Activated T-cell treated with anti-CD3 and anti-CD28 coated beads, Interleukin-2, amount 50 U/mL, for 72 hours (primary cell): Measurements from ENCODE around the gene FAM210A. TPM values are rescaled to one million over a fixed set of nuclear protein-coding genes. Genes with fewer than 3 reads are reported as not detected.

Source experiments
- ATAC-seq, 2 donors: fragments of 150-1000 bp; cut with Tn5 transposase; replicated peaks in 1 of 2; 2 replicates each; pipeline ENCODE4 v1.10.0; 2021; ENCODE audit warnings: moderate library complexity in 2 of 2, mild to moderate bottlenecking in 1 of 2
- DNase-seq, 2 donors: peaks; one replicate each; pipeline ENCODE4 v3.0.0; 2021 to 2022; ENCODE audit warnings: mixed read lengths in 1 of 2
- H3K27ac Mint-ChIP-seq: one replicate; pipeline ENCODE4 v1.8.0; 2022; ENCODE audit warnings: mild to moderate bottlenecking, moderate library complexity, mixed read lengths
- H3K27me3 Mint-ChIP-seq: one replicate; pipeline ENCODE4 v1.8.0; 2022; ENCODE audit warnings: low read depth, mixed read lengths
- H3K36me3 Mint-ChIP-seq, 2 donors: one replicate each; pipeline ENCODE4 v1.8.0; 2022; ENCODE audit warnings: mixed read lengths in 2 of 2, mild to moderate bottlenecking in 1 of 2; ENCODE audit not compliant: insufficient read depth in 2 of 2
- H3K4me1 Mint-ChIP-seq: one replicate; pipeline ENCODE4 v1.8.0; 2022; ENCODE audit warnings: low read depth, mixed read lengths
- H3K4me3 Mint-ChIP-seq, 2 donors: one replicate each; pipeline ENCODE4 v1.8.0; 2022; ENCODE audit warnings: mild to moderate bottlenecking in 2 of 2, mixed read lengths in 2 of 2, moderate library complexity in 2 of 2
- H3K9me3 Mint-ChIP-seq, 2 donors: one replicate each; pipeline ENCODE4 v1.8.0; 2022; ENCODE audit warnings: mixed read lengths in 2 of 2
- total RNA-seq, 2 donors: library from RNA; stranded (reverse); gene quantifications; one replicate each; pipeline ENCODE4 v1.2.3, GENCODE V29; 2022

FAM210A gene
- total RNA-seq, 2 donors from 2014 or later = 20.3 to 20.5 TPM

DNA sequence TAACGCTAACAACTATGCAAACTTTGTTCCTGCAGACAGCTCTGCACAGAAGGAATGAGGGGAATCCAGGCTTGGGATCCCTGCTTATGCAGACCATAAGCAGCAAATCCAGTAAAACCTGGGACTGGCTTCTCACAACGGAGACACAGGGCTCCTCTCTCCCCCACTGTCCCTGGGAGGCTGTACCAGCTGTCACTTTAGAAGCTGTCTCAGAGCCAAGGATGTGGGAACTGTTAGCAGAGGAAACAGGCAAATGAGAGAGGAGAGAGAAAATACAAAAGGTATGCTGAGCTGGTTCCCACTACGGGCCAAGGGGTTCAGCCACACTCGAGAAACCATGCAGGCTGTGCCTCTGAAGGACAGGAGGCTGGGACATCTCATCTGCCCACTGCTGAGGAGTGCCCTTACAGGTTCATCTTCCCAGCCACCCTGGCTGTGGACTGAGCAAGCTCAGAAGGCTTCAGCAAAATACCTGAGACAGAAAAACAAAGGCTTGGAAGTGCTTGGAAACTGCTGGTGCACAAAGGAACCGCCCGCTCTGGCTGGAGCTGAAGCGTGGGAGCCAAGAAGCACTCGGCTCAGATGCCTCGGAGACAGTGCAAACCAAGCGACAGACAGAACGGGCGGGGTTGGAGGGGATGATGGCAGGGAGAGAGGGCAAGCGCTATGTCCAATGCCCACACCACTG, 72.5 kb downstream of the FAM210A start:
- DNase-seq = no peak
- Mint-ChIP-seq H3K4me1 (no peaks in the 10 kb centered on the region), H3K27me3 (no peaks in the 10 kb centered on the region), H3K27ac (no peak overlapping the region), H3K4me3 (no peak overlapping the region), H3K9me3 (no peaks in the 10 kb centered on the region), H3K36me3 (no peaks in the 10 kb centered on the region)
- ATAC-seq = no peak

DNA sequence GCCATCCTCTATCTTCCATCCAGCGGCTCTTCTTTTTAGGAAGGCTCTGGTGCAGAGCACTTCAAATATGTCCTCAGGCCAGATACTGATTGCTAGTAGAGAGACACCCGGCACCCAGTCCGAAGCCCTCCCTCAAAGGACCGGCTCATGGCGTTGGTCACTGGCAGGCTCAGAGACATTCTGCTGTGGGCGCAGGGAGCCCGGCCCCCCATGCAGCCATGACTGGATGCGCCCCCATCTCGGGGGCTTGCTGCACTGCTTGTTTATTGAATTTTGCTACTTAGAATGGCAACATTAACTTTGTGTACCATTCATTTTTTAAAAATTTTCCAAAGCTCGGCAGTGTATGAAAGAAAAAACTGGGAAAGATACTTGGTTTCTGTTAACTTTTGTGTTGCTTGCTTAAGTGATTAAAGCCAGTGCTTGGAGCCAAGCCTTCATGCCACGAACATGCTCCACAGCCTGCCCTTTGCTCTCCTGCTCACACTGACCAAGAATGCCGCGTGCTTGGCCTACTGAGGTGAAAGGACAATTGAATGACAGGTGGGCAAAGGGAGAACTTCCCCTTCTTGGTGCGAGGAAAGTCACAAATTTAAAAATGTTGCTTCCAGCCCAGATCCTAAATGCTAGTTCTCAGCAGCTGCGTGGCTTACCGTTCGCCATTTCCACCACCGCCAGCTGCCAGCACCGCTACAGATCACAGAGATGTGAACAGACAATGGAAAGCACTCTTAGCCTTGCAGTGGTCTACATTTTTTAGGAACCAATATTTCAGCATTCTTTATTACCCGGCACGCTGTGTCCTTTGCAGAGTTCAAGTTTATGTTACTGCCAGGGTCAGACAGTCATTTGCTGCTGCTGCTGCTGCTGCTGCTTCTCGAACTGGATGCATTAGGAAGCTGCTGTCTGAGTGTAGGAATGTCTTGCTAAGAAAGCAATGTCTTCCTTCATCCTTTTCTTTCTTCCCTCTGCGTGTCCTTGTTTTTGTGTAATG, 76.7 kb downstream of the FAM210A start:
- H3K9me3 Mint-ChIP-seq = no peaks in the 10 kb centered on the region
- no peaks in the 10 kb centered on the region for H3K4me1 Mint-ChIP-seq
- H3K36me3 Mint-ChIP-seq = no peaks in the 10 kb centered on the region
- H3K27ac Mint-ChIP-seq = no peak overlapping the region
- no peak for DNase-seq
- no peaks in the 10 kb centered on the region for H3K27me3 Mint-ChIP-seq
- no peak for ATAC-seq
- H3K4me3 Mint-ChIP-seq = no peak overlapping the region

DNA sequence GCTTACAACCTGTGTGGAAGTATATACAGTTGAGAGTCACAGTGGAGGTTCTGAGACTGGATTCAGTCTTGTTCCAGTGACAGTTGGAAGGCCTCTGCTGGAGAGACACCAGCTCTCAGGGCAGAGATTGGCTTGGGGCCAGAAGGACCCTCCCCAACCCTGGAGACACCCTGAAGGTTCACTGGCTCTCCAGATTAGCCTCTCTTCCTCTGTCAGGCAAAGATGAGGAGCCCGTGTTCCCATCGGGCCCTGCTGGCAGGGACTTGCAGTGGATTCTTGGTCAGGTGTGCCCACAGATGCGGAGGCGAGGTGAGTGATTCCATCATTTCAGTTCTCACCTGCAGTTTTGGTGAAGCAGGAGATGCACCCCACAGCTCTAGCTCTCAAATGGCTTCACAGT, 78.6 kb downstream of the FAM210A start:
- H3K27ac Mint-ChIP-seq = no peak overlapping the region
- no peaks in the 10 kb centered on the region for H3K9me3 Mint-ChIP-seq
- H3K4me1 Mint-ChIP-seq = no peaks in the 10 kb centered on the region
- no peaks in the 10 kb centered on the region for H3K36me3 Mint-ChIP-seq
- no peaks in the 10 kb centered on the region for H3K27me3 Mint-ChIP-seq
- no peak for ATAC-seq
- no peak overlapping the region for H3K4me3 Mint-ChIP-seq
- no peak for DNase-seq

DNA sequence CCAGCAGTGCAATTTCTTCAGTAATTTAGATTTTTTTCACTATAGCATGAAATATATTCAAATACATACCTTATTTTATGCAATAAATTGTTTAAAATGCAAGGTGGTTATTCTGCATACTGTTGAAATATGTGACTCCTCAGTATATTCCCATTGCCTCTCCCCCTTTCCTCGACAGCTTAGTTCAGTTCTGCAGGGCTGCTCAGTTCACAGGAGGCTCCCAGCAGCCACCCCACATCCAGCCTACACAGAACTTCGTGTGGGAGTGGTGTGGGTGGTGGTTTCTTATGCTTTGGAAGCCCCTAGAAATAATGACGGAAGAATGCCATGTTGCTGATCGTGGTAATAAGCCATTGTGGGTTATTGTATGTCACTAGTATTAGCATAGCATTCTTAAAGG, 79.7 kb downstream of the FAM210A start:
- no peaks in the 10 kb centered on the region for H3K4me1 Mint-ChIP-seq
- ATAC-seq (no peak), DNase-seq (no peak)
- no peak overlapping the region for H3K27ac Mint-ChIP-seq
- no peaks in the 10 kb centered on the region for H3K27me3 Mint-ChIP-seq
- H3K9me3 Mint-ChIP-seq = no peaks in the 10 kb centered on the region
- H3K4me3 Mint-ChIP-seq = no peak overlapping the region
- H3K36me3 Mint-ChIP-seq = no peaks in the 10 kb centered on the region

DNA sequence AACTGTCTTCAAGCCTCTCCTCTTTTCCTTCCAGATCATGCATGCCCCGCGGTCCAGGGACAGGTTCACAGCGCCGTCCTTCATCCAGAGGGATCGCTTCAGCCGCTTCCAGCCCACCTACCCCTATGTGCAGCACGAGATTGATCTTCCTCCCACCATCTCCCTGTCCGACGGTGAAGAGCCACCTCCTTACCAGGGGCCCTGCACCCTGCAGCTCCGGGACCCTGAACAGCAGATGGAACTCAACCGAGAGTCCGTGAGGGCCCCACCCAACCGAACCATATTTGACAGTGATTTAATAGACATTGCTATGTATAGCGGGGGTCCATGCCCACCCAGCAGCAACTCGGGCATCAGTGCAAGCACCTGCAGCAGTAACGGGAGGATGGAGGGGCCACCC, 81.3 kb downstream of the FAM210A start:
- no peak for ATAC-seq
- peaks cover 0 to 2% of the 10 kb centered on the region in 2 donors for H3K9me3 Mint-ChIP-seq
- no peaks in the 10 kb centered on the region for H3K4me1 Mint-ChIP-seq
- no peak overlapping the region for H3K4me3 Mint-ChIP-seq
- DNase-seq = no peak
- no peak overlapping the region for H3K27ac Mint-ChIP-seq
- H3K36me3 Mint-ChIP-seq = peaks cover 1 to 2% of the 10 kb centered on the region in 2 donors
- no peaks in the 10 kb centered on the region for H3K27me3 Mint-ChIP-seq

DNA sequence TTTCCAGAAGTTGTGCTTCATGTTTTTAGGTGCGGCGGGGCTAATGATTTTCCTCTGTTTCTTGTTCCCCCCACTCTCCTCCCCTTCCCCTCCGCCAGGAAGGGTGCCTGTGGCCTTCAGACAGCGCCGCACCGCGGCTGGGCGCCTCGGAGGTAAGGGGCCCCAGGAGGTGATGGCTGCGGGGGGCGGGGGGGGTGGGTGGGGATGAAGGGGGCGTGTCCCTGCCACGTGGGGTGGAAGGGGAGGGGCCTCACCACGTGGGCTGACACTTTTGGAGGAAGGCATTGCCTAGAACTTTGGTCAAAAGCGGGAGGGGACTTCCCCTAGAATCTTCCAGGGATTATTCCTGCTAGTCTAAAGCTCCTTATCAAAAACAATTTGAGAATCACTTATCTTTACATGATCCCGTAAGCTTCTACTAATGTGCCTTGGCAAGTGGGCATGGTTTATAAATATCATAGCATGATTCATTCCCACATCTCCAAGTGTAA, 83.1 kb downstream of the FAM210A start:
- ATAC-seq (no peak), DNase-seq (no peak)
- H3K27me3 Mint-ChIP-seq = no peaks in the 10 kb centered on the region
- H3K27ac Mint-ChIP-seq = no peak overlapping the region
- no peak overlapping the region for H3K4me3 Mint-ChIP-seq
- H3K9me3 Mint-ChIP-seq = peaks cover 0 to 2% of the 10 kb centered on the region in 2 donors
- no peaks in the 10 kb centered on the region for H3K4me1 Mint-ChIP-seq
- peaks cover 1 to 2% of the 10 kb centered on the region in 2 donors for H3K36me3 Mint-ChIP-seq

DNA sequence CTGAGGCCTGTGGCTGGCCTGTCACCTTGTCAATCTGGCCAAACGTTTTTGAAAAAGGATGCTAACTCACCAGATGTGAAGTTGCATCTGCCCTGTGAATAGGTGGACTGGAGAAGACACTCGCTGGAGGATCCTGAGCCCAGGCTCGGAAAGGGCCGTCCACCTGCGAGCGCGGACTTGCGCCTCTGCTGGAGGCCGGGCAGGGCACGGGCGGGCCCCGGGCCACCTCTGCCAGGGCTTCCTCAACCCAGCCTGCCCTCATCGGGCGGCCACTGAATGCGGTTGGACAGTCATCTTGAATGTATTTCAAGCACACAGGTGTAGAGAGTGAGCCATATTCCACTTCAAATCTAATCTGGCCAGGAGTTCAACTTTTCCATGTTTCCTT, 83.9 kb downstream of the FAM210A start:
- Mint-ChIP-seq H3K4me3 (no peak overlapping the region), H3K9me3 (peaks cover 0 to 2% of the 10 kb centered on the region in 2 donors), H3K4me1 (no peaks in the 10 kb centered on the region), H3K27me3 (no peaks in the 10 kb centered on the region), H3K27ac (no peak overlapping the region), H3K36me3 (peaks cover 1 to 2% of the 10 kb centered on the region in 2 donors)
- ATAC-seq = no peak
- no peak for DNase-seq

DNA sequence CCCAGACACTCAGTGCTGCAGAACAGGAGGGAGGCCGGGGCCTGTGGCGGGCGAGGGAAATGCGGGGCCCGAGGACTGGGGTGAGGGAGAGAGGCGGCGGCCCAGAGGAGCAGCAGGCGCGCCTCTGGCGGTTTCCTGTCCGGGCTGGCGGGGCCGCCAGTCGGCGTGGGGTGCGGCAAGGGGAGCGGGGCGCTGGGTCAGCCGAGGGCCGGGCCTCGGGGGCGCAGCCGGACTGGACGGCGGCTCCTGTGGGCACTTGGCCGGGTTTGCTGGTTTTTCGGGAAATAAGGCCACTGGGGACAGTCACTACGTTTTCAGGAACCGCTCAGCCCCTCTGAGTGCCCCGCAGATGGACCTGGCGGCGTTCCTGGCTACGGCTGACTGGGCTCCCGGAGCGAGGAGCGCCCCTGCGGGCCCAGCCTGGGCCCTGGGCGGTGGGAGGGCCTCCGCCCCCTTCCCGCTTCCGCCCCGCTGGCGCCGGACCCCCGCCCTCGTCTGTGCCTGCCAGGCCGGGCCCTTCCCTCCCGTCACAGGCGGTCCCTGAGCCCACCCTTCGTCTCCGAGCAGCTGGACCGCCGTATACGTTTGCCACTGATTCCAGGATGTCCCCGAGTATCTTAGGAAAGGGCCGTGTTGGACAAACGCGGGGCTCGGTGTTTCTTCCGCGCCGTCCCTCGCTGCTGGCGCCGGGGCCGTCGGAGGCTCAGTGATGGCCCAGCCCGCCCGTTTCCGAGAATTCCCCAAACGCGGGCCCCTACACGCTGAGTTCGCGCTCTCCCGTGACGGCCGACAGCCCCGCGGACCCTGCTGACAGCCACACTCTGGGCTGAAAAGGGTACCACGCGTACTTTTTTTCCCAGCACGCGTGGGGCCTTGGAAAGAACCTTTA, 84.6 kb downstream of the FAM210A start:
- DNase-seq (no peak), ATAC-seq (no peak)
- peaks cover 1 to 2% of the 10 kb centered on the region in 2 donors for H3K36me3 Mint-ChIP-seq
- H3K4me3 Mint-ChIP-seq = no peak overlapping the region
- H3K9me3 Mint-ChIP-seq = peaks cover 0 to 2% of the 10 kb centered on the region in 2 donors
- H3K4me1 Mint-ChIP-seq = no peaks in the 10 kb centered on the region
- H3K27me3 Mint-ChIP-seq = no peaks in the 10 kb centered on the region
- H3K27ac Mint-ChIP-seq = no peak overlapping the region

DNA sequence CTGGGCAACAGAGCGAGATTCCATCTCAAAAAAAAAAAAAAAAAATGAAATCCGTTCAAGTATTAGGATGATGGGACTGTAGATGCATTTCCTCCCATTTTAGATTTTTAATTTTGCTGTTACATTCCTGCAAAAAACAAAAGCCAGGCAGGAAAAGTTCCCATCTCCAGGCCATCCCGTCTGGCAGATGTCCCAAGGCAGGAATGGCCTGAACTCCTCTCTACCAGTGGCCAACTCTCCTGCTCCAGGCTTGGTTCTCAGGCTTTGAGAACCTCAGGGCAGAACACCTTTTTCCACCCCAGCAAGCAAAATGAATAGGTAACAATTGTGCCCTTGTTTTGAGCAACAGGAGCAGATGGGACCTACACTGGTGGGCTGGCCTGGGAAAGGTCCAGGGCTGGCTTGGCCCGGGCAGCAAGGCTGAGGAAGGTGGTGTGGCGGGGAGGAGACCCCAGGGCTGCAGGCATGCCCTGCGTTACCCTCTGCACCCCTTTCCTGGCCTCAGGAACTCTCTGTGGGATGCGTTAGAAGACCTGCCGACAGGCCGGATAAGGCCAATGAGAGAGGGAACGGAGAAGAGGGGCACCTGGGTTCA, 86.0 kb downstream of the FAM210A start:
- H3K4me3 Mint-ChIP-seq = no peak overlapping the region
- no peak overlapping the region for H3K27ac Mint-ChIP-seq
- no peaks in the 10 kb centered on the region for H3K27me3 Mint-ChIP-seq
- peaks cover 1 to 2% of the 10 kb centered on the region in 2 donors for H3K36me3 Mint-ChIP-seq
- H3K9me3 Mint-ChIP-seq = peaks cover 0 to 2% of the 10 kb centered on the region in 2 donors
- no peaks in the 10 kb centered on the region for H3K4me1 Mint-ChIP-seq
- DNase-seq (no peak), ATAC-seq (no peak)

DNA sequence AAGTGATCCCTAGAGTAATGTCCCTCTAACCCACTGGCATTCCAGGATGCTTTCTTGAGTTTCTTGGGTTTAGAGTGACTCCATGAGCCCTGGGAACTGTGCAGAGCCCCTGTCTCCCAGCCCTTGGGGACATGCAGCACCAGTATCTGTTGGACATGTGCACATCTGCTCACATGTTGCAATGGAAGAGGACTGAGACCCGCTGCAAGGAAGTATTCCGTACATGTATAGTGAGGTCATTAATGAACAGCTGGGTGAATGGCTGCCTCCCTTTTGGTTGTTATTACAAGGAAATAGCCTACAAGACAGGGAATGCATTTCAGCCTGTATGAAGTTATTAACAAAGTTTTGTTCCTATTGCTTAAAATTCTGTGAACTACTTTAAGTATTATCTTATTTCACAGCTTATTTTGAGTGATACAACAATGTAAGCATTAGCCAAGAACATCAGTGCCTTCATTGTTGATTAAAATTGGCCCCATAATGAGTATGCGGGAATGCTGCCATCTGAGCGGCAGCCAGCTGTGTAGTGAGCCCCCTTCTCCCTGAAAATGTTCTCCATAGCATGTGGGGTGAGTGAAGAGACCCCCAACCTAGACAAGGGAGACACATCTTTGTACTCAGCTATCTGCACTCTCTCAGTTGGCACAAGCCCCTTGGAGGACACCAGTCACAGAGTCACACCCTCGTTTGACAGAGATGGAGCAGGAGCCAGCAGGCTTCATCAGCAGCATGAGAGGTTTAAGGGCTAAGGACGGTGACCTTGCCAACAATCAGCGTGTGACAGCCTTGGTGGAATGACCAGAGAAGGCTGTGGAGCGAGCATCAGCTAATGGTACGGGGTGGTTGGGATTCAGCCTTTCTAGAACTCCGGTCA, 87.4 kb downstream of the FAM210A start:
- no peak for ATAC-seq

DNA sequence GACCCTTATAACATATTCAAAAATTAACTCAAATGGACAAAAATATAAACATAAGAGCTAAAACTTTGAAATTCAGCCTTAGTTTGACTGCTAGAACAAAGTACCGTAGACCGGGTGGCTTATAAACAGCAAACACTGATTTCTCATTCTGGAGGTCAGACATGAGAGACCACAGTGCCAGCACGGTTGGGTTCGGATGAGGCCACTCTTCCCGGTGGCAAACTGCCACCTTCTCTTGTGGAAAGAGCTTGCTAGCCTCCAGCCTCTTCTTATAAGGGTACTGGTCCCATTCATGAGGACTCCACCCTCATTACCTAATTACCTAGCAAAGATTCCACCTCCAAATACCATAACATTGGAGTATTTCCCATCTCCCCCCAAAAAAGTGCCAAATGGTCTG, 91.3 kb downstream of the FAM210A start:
- Mint-ChIP-seq H3K9me3 (no peaks in the 10 kb centered on the region), H3K27ac (no peak overlapping the region), H3K36me3 (no peaks in the 10 kb centered on the region), H3K27me3 (no peaks in the 10 kb centered on the region), H3K4me3 (no peak overlapping the region), H3K4me1 (peaks cover 4% of the 10 kb centered on the region)
- DNase-seq (no peak), ATAC-seq (no peak)

More for the DNA sequence above, 87.4 kb downstream of the FAM210A start:
- H3K4me1 Mint-ChIP-seq = no peaks in the 10 kb centered on the region
- no peak overlapping the region for H3K4me3 Mint-ChIP-seq
- H3K27ac Mint-ChIP-seq = no peak overlapping the region
- H3K27me3 Mint-ChIP-seq = no peaks in the 10 kb centered on the region
- H3K36me3 Mint-ChIP-seq = peaks cover 1 to 2% of the 10 kb centered on the region in 2 donors
- no peak for DNase-seq
- peaks cover 0 to 2% of the 10 kb centered on the region in 2 donors for H3K9me3 Mint-ChIP-seq

DNA sequence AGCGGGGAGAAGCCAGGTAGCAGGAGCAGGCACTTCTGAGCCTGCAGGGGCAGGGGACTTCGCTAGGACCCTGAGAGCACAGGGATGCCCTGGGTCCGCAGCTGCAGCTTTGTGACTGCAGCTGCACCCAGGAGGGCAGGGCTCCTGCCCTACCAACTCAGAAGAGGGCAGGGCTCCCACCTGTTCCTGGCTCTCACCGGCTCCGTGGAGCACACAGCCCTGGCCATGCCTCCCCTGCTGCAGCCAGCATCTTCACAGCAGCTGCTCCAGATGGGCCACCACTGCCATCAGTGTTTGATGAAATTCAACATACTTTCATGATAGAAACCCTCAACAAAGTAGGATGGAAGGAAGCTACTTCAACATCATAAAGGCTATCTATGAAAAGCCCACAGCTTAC, 92.7 kb downstream of the FAM210A start:
- Mint-ChIP-seq H3K27ac (no peak overlapping the region), H3K9me3 (no peaks in the 10 kb centered on the region), H3K4me1 (peaks cover 13% of the 10 kb centered on the region), H3K36me3 (no peaks in the 10 kb centered on the region), H3K4me3 (no peak overlapping the region), H3K27me3 (no peaks in the 10 kb centered on the region)
- ATAC-seq (no peak), DNase-seq (no peak)
